ENCODE data around the gene STAMBPL1. TPM values are rescaled to one million over a fixed set of nuclear protein-coding genes. Genes with fewer than 3 reads are reported as not detected.
"Not testable (repeated sequence)": the region's sequence is repeated elsewhere in the genome, so short reads cannot be mapped to it uniquely, and the experiment has no call there.

Gene STAMBPL1
- total and polyA plus RNA-seq, 2 donors (not counting 3 experiments of a cell fraction or from before 2014, with no cell fraction given), result 0.70 to 1.8 TPM

DNA sequence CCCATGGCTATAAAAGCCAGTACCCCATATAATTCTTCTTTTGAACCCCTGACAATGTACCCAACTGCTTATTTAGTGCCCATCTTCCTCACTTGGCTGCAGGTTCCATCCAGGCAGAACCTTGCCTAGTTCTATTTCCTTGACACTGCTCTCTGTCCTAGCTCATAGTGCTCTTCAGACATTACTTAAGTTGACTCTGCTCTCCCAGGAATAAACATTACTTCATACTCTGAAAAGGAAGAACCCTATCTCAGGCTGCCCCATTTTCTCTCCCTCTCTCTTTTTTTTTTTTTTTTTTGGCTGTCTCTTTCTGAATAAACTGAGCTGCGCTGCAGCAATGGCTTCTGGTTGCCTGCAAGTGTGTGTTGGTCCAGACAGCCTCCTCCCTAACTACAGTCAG lies 51.5 kb downstream of the STAMBPL1 start:
- H3K9ac ChIP-seq (replicated peaks; ENCODE audit: extremely low read depth, insufficient read depth, low read length), result no peak overlapping the region
- H3K4me3 ChIP-seq (replicated peaks in 1 of 3; ENCODE audit: insufficient read depth in 1 of 3, low read depth in 1 of 3, low read length in 3 of 3), result no peak overlapping the region
- intact Hi-C loops (cut with micrococcal nuclease), result loop anchor here (5.0 kb wide), 3 partner anchors 244 to 779 kb away; partner anchors contain the start of gene RNLS
- H4K20me1 ChIP-seq (replicated peaks; ENCODE audit: control insufficient read depth, extremely low read depth, insufficient read depth, low read length), result no peaks in the 10 kb centered on the region
- no peak for DNase-seq (ENCODE audit: low read depth, low spot score)
- no peaks in the 10 kb centered on the region for H3K9me1 ChIP-seq (replicated peaks; ENCODE audit: control insufficient read depth, extremely low read depth, insufficient read depth, low read length)
- no peak overlapping the region for H2AFZ ChIP-seq (ENCODE audit: low read depth, low read length)
- FAIRE-seq, result no peak
- CTCF ChIA-PET, result interaction anchor here (0.7 to 11.9 kb wide), 17 partner anchors 11 to 1081 kb away, joined by 3 to 584 read pairs (median 5); partner anchors contain the start of gene FAS
- no peak overlapping the region for H3K27ac ChIP-seq (ENCODE audit: insufficient read depth, low read depth, low read length)
- dilution Hi-C loops (cut with MboI; ENCODE audit: extremely low pct_ligation_motif_present, low sequenced_read_pairs), result no loop called here
- TF ChIP-seq, protein P1, sequence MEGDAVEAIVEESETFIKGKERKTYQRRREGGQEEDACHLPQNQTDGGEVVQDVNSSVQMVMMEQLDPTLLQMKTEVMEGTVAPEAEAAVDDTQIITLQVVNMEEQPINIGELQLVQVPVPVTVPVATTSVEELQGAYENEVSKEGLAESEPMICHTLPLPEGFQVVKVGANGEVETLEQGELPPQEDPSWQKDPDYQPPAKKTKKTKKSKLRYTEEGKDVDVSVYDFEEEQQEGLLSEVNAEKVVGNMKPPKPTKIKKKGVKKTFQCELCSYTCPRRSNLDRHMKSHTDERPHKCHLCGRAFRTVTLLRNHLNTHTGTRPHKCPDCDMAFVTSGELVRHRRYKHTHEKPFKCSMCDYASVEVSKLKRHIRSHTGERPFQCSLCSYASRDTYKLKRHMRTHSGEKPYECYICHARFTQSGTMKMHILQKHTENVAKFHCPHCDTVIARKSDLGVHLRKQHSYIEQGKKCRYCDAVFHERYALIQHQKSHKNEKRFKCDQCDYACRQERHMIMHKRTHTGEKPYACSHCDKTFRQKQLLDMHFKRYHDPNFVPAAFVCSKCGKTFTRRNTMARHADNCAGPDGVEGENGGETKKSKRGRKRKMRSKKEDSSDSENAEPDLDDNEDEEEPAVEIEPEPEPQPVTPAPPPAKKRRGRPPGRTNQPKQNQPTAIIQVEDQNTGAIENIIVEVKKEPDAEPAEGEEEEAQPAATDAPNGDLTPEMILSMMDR (IDR thresholded peaks at IDR 0.05; ENCODE audit: extremely low read depth in 1 of 2, insufficient read depth in 1 of 2, low read depth in 1 of 2, low read length in 2 of 2), result no peak
- TF ChIP-seq POLR2AphosphoS5 (IDR thresholded peaks at IDR 0.05; ENCODE audit: insufficient read depth, low read depth, low read length), result no peak
- TF ChIP-seq GATA2 (IDR thresholded peaks at IDR 0.05; ENCODE audit: insufficient read depth, insufficient read length, low read depth, low read length), result no peak
- no peak for TF ChIP-seq POLR2A (IDR thresholded peaks at IDR 0.05; ENCODE audit: low read depth, low read length)
- no peak for TF ChIP-seq JUN (IDR thresholded peaks at IDR 0.05; ENCODE audit: borderline replicate concordance, insufficient read depth, insufficient read length, low read depth)
- TF ChIP-seq MYC (IDR thresholded peaks at IDR 0.05; ENCODE audit: low read depth, low read length), result no peak
- TF ChIP-seq EZH2 (IDR thresholded peaks at IDR 0.05; ENCODE audit: borderline replicate concordance, low read depth, low read length, severe bottlenecking), result no peak
- TF ChIP-seq FOS (IDR thresholded peaks at IDR 0.05; ENCODE audit: borderline replicate concordance, insufficient read depth, low read length), result no peak
- TF ChIP-seq, protein P2, sequence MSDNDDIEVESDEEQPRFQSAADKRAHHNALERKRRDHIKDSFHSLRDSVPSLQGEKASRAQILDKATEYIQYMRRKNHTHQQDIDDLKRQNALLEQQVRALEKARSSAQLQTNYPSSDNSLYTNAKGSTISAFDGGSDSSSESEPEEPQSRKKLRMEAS (IDR thresholded peaks at IDR 0.05; ENCODE audit: insufficient read depth, insufficient read length), result no peak
- no peaks in the 10 kb centered on the region for H3K36me3 ChIP-seq (ENCODE audit: control insufficient read depth in 2 of 2, extremely low read depth in 1 of 2, insufficient read depth in 2 of 2, low read length in 2 of 2)
- H3K27me3 ChIP-seq (ENCODE audit: control insufficient read depth in 2 of 2, insufficient read depth in 2 of 2, low read length in 2 of 2), result peaks cover 0 to 2% of the 10 kb centered on the region in 2 experiments
- no TSS peak for BruUV-seq (replicated peaks)
- H3K4me1 ChIP-seq (ENCODE audit: control insufficient read depth, extremely low read depth, insufficient read depth, low read length), result peaks cover 4% of the 10 kb centered on the region
- no peaks in the 10 kb centered on the region for H3K79me2 ChIP-seq (ENCODE audit: control insufficient read depth, insufficient read depth, low read length)
- H3K4me2 ChIP-seq (ENCODE audit: insufficient read depth, low read length), result no peak overlapping the region
- POLR2A ChIA-PET, result interaction anchor here (0.7 kb wide), 1 partner anchor 92 kb away, joined by 4 read pairs; no protein-coding TSS in a partner anchor
- no peaks in the 10 kb centered on the region for H3K9me3 ChIP-seq (replicated peaks; ENCODE audit: control insufficient read depth, insufficient read depth, low read length)

DNA sequence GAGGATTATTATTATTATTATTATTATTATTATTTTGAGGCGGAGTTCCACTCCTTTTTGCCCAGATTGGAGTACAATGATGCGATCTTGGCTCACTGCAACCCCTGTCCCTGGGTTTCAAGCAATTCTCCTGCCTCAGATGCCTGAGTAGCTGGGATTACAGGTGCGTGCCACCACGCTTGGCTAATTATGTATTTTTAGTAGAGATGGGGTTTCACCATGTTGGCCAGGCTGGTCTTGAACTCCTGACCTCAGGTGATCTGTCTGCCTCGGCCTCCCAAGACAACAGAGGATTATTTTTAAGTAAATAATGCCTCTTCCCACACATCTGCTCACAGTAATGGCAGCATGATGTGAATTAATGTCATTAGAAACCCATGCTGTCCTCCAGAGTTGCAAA lies 52.0 kb downstream of the STAMBPL1 start:
- POLR2A ChIA-PET; H3K79me2 ChIP-seq (ENCODE audit: control insufficient read depth, insufficient read depth, low read length); BruUV-seq (replicated peaks): not testable (repeated sequence)

More for the DNA sequence above, 52.0 kb downstream of the STAMBPL1 start:
- H3K27me3 ChIP-seq (ENCODE audit: control insufficient read depth in 2 of 2, insufficient read depth in 2 of 2, low read length in 2 of 2); H3K4me3 ChIP-seq (replicated peaks in 1 of 3; ENCODE audit: insufficient read depth in 1 of 3, low read depth in 1 of 3, low read length in 3 of 3); H3K36me3 ChIP-seq (ENCODE audit: control insufficient read depth in 2 of 2, extremely low read depth in 1 of 2, insufficient read depth in 2 of 2, low read length in 2 of 2); H2AFZ ChIP-seq (ENCODE audit: low read depth, low read length); H4K20me1 ChIP-seq (replicated peaks; ENCODE audit: control insufficient read depth, extremely low read depth, insufficient read depth, low read length); H3K4me1 ChIP-seq (ENCODE audit: control insufficient read depth, extremely low read depth, insufficient read depth, low read length); H3K4me2 ChIP-seq (ENCODE audit: insufficient read depth, low read length); H3K9me1 ChIP-seq (replicated peaks; ENCODE audit: control insufficient read depth, extremely low read depth, insufficient read depth, low read length); dilution Hi-C loops (cut with MboI; ENCODE audit: extremely low pct_ligation_motif_present, low sequenced_read_pairs); FAIRE-seq; H3K27ac ChIP-seq (ENCODE audit: insufficient read depth, low read depth, low read length); H3K9me3 ChIP-seq (replicated peaks; ENCODE audit: control insufficient read depth, insufficient read depth, low read length); H3K9ac ChIP-seq (replicated peaks; ENCODE audit: extremely low read depth, insufficient read depth, low read length); DNase-seq (ENCODE audit: low read depth, low spot score): not testable (repeated sequence)
- CTCF ChIA-PET, result interaction anchor here (0.5 to 11.9 kb wide), 53 partner anchors 8 to 1081 kb away, joined by 3 to 584 read pairs (median 4); partner anchors contain the start of genes CH25H, FAS, RNLS and STAMBPL1
- intact Hi-C loops (cut with micrococcal nuclease), result loop anchor here (1.0 to 5.0 kb wide), 6 partner anchors 50 to 780 kb away; partner anchors contain the start of gene RNLS

All from endothelial cell of umbilical vein (primary cell).